Neural cell (in vitro differentiated cells): ENCODE measurements around the gene CTNNBL1.

Experiments used
- EP300 ChIP-seq: fragments of 450-650 bp; conservative IDR thresholded peaks from 2 replicates; pipeline ENCODE4 v1.6.1; 2014; ENCODE audit warnings: antibody characterized with exemption, mild to moderate bottlenecking, moderate library complexity; ENCODE audit not compliant: poor library complexity, severe bottlenecking
- EZH2 ChIP-seq: fragments of 200-600, 300-800 bp; shearing (Covaris generic), sonication (generic); IDR thresholded peaks from 2 replicates; pipeline ENCODE4 v1.6.1; 2014; ENCODE audit warnings: antibody characterized with exemption, low read length, borderline replicate concordance, mild to moderate bottlenecking; ENCODE audit not compliant: insufficient read depth, poor library complexity, severe bottlenecking
- POLR2AphosphoS5 ChIP-seq: IDR thresholded peaks from 2 replicates; pipeline ENCODE4 v1.6.1; 2012
- RAD21 ChIP-seq: fragments of 450-650 bp; conservative IDR thresholded peaks from 2 replicates; pipeline ENCODE4 v1.6.1; 2014; ENCODE audit warnings: antibody characterized with exemption, mild to moderate bottlenecking, moderate library complexity
- TF ChIP-seq, protein P1 (sequence below): fragments of 450-650 bp; IDR thresholded peaks from 2 replicates; pipeline ENCODE4 v1.5.1; 2014; ENCODE audit warnings: antibody characterized with exemption, mild to moderate bottlenecking, moderate library complexity; ENCODE audit not compliant: poor library complexity, severe bottlenecking
- TF ChIP-seq, protein P2 (sequence below): IDR thresholded peaks from 2 replicates; pipeline ENCODE4 v1.6.1; 2012; ENCODE audit warnings: borderline replicate concordance

DNA sequence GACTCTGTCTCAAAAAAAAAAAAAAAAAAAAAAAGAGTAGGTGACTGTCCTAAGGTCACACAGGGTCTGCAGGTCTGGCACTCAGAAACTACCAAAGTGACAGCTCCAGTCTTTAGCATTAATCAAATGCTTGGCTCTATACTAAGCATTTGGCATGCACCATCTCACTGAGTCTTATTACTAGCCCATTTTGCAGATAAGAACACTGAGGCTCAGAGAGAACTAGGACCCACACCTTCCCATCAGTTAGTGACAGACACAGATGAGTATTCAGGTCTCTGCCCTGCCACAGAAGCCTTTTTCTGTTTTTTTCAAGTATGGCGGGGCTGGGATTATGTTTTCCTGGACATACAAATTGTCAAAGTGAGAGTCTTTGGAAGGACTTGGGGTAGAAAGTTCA, 186.0 kb downstream of the CTNNBL1 start:
- TF ChIP-seq, protein P1, sequence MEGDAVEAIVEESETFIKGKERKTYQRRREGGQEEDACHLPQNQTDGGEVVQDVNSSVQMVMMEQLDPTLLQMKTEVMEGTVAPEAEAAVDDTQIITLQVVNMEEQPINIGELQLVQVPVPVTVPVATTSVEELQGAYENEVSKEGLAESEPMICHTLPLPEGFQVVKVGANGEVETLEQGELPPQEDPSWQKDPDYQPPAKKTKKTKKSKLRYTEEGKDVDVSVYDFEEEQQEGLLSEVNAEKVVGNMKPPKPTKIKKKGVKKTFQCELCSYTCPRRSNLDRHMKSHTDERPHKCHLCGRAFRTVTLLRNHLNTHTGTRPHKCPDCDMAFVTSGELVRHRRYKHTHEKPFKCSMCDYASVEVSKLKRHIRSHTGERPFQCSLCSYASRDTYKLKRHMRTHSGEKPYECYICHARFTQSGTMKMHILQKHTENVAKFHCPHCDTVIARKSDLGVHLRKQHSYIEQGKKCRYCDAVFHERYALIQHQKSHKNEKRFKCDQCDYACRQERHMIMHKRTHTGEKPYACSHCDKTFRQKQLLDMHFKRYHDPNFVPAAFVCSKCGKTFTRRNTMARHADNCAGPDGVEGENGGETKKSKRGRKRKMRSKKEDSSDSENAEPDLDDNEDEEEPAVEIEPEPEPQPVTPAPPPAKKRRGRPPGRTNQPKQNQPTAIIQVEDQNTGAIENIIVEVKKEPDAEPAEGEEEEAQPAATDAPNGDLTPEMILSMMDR = no peak
- TF ChIP-seq RAD21 = no peak
- TF ChIP-seq, protein P2, sequence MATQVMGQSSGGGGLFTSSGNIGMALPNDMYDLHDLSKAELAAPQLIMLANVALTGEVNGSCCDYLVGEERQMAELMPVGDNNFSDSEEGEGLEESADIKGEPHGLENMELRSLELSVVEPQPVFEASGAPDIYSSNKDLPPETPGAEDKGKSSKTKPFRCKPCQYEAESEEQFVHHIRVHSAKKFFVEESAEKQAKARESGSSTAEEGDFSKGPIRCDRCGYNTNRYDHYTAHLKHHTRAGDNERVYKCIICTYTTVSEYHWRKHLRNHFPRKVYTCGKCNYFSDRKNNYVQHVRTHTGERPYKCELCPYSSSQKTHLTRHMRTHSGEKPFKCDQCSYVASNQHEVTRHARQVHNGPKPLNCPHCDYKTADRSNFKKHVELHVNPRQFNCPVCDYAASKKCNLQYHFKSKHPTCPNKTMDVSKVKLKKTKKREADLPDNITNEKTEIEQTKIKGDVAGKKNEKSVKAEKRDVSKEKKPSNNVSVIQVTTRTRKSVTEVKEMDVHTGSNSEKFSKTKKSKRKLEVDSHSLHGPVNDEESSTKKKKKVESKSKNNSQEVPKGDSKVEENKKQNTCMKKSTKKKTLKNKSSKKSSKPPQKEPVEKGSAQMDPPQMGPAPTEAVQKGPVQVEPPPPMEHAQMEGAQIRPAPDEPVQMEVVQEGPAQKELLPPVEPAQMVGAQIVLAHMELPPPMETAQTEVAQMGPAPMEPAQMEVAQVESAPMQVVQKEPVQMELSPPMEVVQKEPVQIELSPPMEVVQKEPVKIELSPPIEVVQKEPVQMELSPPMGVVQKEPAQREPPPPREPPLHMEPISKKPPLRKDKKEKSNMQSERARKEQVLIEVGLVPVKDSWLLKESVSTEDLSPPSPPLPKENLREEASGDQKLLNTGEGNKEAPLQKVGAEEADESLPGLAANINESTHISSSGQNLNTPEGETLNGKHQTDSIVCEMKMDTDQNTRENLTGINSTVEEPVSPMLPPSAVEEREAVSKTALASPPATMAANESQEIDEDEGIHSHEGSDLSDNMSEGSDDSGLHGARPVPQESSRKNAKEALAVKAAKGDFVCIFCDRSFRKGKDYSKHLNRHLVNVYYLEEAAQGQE = no peak
- no peak for TF ChIP-seq EP300
- no peak for TF ChIP-seq EZH2
- no peak for TF ChIP-seq POLR2AphosphoS5
